Fibroblast of mammary gland (primary cell): ENCODE results near the gene MREG.
"Not testable (repeated sequence)": the region's sequence is repeated elsewhere in the genome, so short reads cannot be mapped to it uniquely, and the experiment has no call there.

Experiments
- DNase-seq: peaks from one replicate; pipeline ENCODE4 v3.0.0-alpha.2; 2010; ENCODE audit warnings: low read depth
- H3K4me3 ChIP-seq: 2 replicates; pipeline ENCODE4 v1.5.1; 2011; ENCODE audit warnings: low read depth, mild to moderate bottlenecking, low read length, moderate library complexity; ENCODE audit not compliant: control insufficient read depth
- TF ChIP-seq, protein P1 (sequence below): conservative IDR thresholded peaks from 2 replicates; pipeline ENCODE4 v1.5.1; 2011; ENCODE audit warnings: low read depth, low read length, inconsistent platforms; ENCODE audit not compliant: control insufficient read depth, insufficient read depth

Gene MREG

DNA sequence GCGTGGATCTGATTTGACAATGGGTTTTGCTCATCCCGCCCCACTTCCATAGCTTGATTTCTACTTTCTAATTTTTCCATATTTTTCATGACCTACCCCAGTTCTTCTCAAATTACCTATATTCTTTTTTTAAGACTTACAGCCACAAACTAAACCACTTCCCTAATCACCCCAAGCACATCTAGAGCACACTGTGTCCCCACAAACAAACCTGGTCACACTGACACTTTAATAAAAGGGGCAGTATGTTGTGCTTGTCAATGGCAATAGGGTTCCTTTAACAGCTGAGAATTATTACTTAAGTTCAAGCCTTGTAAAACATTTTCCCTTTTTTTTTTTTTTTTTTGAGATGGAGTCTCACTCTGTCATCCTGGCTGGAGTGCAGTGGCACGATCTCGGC is 47.1 kb downstream of the MREG start:
- no peak overlapping the region for H3K4me3 ChIP-seq
- TF ChIP-seq, protein P1, sequence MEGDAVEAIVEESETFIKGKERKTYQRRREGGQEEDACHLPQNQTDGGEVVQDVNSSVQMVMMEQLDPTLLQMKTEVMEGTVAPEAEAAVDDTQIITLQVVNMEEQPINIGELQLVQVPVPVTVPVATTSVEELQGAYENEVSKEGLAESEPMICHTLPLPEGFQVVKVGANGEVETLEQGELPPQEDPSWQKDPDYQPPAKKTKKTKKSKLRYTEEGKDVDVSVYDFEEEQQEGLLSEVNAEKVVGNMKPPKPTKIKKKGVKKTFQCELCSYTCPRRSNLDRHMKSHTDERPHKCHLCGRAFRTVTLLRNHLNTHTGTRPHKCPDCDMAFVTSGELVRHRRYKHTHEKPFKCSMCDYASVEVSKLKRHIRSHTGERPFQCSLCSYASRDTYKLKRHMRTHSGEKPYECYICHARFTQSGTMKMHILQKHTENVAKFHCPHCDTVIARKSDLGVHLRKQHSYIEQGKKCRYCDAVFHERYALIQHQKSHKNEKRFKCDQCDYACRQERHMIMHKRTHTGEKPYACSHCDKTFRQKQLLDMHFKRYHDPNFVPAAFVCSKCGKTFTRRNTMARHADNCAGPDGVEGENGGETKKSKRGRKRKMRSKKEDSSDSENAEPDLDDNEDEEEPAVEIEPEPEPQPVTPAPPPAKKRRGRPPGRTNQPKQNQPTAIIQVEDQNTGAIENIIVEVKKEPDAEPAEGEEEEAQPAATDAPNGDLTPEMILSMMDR = no peak
- DNase-seq = no peak

DNA sequence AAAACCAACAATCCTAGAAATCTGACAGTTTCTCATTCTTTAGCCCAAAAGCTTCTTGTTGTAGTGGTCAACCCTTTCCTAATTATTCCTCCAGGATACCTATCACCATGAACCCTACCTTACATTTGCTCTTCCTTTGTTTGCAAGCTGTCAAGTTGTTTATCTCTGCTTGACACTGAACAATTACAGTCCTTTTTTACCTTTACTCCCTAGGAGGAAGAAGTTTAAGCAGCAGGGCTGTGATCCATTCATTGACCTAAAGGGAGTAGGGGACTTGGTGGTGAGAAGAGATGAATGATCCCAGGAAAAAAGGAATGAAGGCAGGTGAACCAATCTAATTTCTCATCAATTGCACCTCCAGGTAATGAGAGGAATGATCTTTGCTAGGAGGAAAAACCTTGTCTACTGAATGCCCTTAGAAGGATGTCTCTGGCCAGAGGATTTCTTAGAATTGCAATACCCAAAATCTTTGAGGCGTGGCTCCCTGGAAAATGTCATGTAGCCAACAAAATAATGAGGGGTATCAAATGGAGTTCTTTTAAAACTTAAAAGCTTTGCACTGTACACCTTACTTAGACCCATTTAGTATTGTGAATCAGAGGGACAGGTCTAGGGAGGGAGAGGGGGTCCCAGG is 47.7 kb downstream of the MREG start:
- no peak for DNase-seq
- H3K4me3 ChIP-seq = no peak overlapping the region
- TF ChIP-seq, protein P1 = no peak

DNA sequence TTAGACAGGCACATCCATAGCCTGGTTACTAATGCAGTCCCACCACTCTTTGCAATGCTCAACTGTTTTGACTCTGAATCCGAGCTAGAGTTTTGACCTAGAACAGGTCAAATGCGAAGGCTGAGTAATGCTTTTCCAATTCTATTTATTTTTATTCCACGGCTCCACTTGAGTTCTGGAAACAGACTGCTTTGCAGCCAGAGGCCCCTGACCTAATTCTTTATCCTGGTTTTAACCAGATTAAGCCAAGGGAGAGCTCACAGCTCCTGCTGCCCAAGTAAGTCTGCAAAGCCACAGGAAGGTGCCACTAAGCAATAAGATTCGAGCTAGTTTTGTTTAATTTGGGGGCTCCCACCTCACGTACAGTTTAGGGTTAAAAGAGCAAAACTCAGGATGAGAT is 51.4 kb downstream of the MREG start:
- DNase-seq = no peak
- TF ChIP-seq, protein P1 = no peak
- H3K4me3 ChIP-seq = no peak overlapping the region

DNA sequence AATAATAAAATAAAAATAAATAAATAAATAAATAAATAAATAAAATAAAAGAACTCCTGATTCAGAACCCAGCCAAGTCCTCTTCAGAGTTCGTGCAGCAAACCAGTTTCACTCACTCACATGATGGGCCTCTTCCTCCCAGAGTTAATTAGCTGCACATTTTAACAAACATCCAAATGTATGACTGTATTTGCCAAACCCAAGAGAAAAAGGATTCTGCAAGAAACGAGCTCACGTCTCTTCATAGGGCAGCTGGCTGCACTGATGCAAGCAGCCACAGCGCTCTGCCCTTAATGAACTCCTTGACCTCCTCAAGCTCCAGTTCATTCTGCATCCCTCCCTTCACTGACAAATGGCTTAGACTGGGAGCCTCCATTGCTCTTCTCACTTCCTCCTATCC is 55.1 kb downstream of the MREG start:
- peak; percentile 65 for DNase-seq

DNA sequence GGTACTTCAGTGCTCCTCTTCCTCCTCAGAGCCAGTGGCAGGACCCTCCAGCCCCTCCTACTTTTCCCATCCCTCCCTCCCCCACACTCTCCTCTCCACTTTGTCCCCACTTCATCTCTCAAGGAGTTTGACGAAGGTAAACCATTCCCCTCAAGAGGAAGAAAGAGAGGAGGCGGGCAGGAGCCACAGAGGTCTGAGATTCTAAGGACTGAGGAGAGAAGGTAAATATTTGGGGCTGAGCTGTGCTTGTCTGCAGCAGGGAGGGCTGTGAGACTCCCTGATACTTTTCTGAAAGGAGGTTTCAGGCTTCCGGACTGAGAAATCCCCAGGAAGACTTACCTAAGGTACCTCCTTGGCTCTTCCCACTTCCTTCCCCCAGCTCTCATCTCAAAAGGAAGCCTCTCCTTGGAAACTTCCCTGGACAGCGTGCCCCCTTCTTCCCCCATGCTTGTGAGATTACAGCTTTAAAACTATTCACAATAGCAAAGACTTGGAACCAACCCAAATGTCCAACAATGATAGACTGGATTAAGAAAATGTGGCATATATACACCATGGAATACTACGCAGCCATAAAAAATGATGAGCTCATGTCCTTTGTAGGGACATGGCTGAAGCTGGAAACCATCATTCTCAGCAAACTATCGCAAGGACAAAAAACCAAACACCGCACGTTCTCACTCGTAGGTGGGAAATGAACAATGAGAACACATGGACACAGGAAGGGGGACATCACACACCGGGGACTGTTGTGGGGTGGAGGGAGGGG is 55.8 kb downstream of the MREG start:
- DNase-seq, H3K4me3 ChIP-seq: not testable (repeated sequence)

More for the DNA sequence above, 55.1 kb downstream of the MREG start:
- H3K4me3 ChIP-seq = no peak overlapping the region
- TF ChIP-seq, protein P1 = no peak

DNA sequence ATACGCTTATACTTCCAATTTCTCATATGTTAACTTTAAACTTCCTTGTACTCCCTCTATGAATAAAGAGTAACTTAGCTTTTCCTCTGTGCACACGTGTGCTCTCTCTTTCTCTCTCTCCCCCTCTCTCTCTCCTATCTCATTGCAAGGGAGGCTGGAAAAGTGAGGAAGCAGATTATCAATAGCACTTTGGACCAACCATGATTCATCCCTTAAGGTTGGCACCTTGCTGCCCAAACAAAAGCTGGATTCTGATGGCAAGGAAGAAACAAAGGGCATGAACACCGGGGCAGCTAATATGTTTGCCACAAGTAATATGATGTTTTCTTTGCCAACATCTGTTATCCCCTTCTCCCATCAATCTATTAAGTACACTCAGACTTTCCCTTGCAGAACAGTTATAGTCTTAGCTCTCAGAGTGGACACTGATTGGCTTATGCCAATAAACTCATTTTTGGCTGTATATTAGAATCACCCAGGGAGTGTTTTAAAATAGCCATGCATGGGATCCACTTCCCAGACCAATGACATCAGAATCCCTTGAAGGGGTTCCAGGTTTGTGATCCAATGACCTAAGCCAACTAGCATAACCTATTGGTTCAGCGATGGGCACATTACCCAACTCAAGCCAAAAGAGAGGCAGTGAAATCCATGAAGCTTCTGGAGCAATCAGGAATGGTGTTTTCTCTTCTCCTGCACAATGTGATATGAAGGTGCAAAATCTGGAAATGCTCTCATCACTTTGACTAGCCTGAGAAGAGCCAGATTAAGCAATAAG is 60.3 kb downstream of the MREG start:
- DNase-seq = no peak
- no peak overlapping the region for H3K4me3 ChIP-seq
- TF ChIP-seq, protein P1 = no peak

DNA sequence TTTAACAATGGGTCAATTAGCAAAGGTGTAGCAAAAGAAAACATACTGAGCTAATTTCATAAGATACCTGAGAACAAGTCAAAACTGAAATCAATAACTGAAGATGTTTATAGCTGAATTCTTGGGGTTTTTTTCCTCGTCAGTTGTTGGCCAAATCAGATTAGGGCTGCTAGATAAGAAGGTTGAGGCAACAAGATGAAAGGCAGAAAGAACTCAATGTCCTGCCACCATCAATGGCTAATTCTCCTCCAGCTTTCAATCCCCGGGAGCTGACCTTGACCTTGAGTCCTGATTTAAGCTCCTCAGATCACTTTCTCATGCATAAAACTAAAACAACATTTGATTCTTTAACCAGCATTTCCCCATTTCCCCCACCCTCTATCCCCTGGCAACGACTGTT is 61.8 kb downstream of the MREG start:
- no peak overlapping the region for H3K4me3 ChIP-seq
- TF ChIP-seq, protein P1 = no peak
- DNase-seq = no peak
